ENCODE data around the gene BZW1.

Gene BZW1

GRCh38 chr2:200781616-200782015 is 30.1 kb upstream of the BZW1 start:
- no peak for TF ChIP-seq CTCF (IDR thresholded peaks at IDR 0.05; ENCODE audit: insufficient read depth, low read depth, low read length, missing control alignments)
- H3K4me3 ChIP-seq (ENCODE audit: low read length): no peak overlapping the region
- peak; percentile 65 for DNase-seq (ENCODE audit: low read depth)

GRCh38 chr2:200782251-200782650 is 29.5 kb upstream of the BZW1 start:
- TF ChIP-seq CTCF (IDR thresholded peaks at IDR 0.05; ENCODE audit: insufficient read depth, low read depth, low read length, missing control alignments): no peak
- DNase-seq (ENCODE audit: low read depth): no peak
- no peak overlapping the region for H3K4me3 ChIP-seq (ENCODE audit: low read length)

GRCh38 chr2:200784215-200784614 is 27.5 kb upstream of the BZW1 start:
- H3K4me3 ChIP-seq (ENCODE audit: low read length): no peak overlapping the region
- no peak for DNase-seq (ENCODE audit: low read depth)
- no peak for TF ChIP-seq CTCF (IDR thresholded peaks at IDR 0.05; ENCODE audit: insufficient read depth, low read depth, low read length, missing control alignments)

- peak; percentile 39 for DNase-seq (ENCODE audit: low read depth)
- no peak overlapping the region for H3K4me3 ChIP-seq (ENCODE audit: low read length)
- TF ChIP-seq CTCF (IDR thresholded peaks at IDR 0.05; ENCODE audit: insufficient read depth, low read depth, low read length, missing control alignments): no peak
Measured at GRCh38 chr2:200786423-200786822, 25.3 kb upstream of the BZW1 start.

- TF ChIP-seq CTCF (IDR thresholded peaks at IDR 0.05; ENCODE audit: insufficient read depth, low read depth, low read length, missing control alignments): no peak
- no peak overlapping the region for H3K4me3 ChIP-seq (ENCODE audit: low read length)
- DNase-seq (ENCODE audit: low read depth): peak; percentile 92
Measured at GRCh38 chr2:200786826-200787225, 24.9 kb upstream of the BZW1 start.

- peak; percentile 98 for DNase-seq (ENCODE audit: low read depth)
- no peak for TF ChIP-seq CTCF (IDR thresholded peaks at IDR 0.05; ENCODE audit: insufficient read depth, low read depth, low read length, missing control alignments)
- H3K4me3 ChIP-seq (ENCODE audit: low read length): no peak overlapping the region
Measured at GRCh38 chr2:200787351-200788120, 24.2 kb upstream of the BZW1 start.
